Measurements from ENCODE around the gene TMPRSS15.

TMPRSS15 gene

GRCh38 chr21:18244671-18245463 lies 158.7 kb downstream of the TMPRSS15 start, which contains the start of gene CHODL:
TSS of gene CHODL (plus strand) at chr21:18244833. CDS start at chr21:18245224, 391 bp downstream.
- no peak for DNase-seq (ENCODE audit: low read depth)

- no peak for DNase-seq (ENCODE audit: low read depth)
These were observed 168.0 kb downstream of the TMPRSS15 start for GRCh38 chr21:18235545-18235944.

- DNase-seq (ENCODE audit: low read depth) = no peak
These were observed 175.4 kb downstream of the TMPRSS15 start for GRCh38 chr21:18228060-18228739.

GRCh38 chr21:18222346-18222745 lies 181.2 kb downstream of the TMPRSS15 start:
- DNase-seq (ENCODE audit: low read depth) = no peak

GRCh38 chr21:18220498-18220897 lies 183.1 kb downstream of the TMPRSS15 start:
- no peak for DNase-seq (ENCODE audit: low read depth)
